ENCODE measurements around the gene DCTN4. TPM values are rescaled to one million over a fixed set of nuclear protein-coding genes. Genes with fewer than 3 reads are reported as not detected.
A peak's percentile ranks its signal among the peaks of the same experiment; 100 is the strongest.

Gene DCTN4
- total RNA-seq, 1 experiment from 2014 or later: 66.8 TPM

DNA sequence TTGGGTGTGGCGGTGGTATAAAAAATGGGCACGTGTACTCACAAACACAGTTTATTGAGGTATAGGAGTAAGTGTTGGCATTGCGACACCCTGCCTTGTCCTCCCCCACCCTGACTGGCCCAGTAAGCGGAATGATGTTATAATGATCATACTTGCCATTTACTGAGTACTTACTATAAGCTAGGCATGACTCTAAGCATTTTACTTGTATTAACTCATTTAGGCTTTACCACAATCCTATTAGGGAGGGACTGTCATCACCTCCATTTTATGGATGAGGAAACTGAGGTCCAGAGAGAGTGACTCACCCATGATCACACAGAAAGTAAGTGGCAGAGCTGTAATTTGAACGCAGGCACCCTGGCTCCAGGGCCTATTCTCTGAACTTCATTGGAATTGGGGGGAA, 22.0 kb upstream of the DCTN4 start:
- TF ChIP-seq POLR2AphosphoS5 (IDR thresholded peaks at IDR 0.05; ENCODE audit: low read depth, low read length) (no peak), SIN3A (IDR thresholded peaks at IDR 0.05; ENCODE audit: borderline replicate concordance, insufficient read depth, low read depth, low read length) (no peak)
- ChIA-PET POLR2A (interaction anchor here (0.9 kb wide), 1 partner anchor 158 kb away, joined by 3 read pairs; no protein-coding TSS in a partner anchor), CTCF (interaction anchor here (0.9 kb wide), 1 partner anchor 20 kb away, joined by 5 read pairs; no protein-coding TSS in a partner anchor)
- peak overlapping the region; percentile 87 to 88 for H3K4me3 ChIP-seq (ENCODE audit: low read depth in 2 of 2, low read length in 2 of 2)
- peaks cover 60% of the 10 kb centered on the region for H3K4me1 ChIP-seq (ENCODE audit: control insufficient read depth, insufficient read depth, low read length)
- H3K27me3 ChIP-seq (ENCODE audit: control insufficient read depth, insufficient read depth, low read length): no peaks in the 10 kb centered on the region
- intact Hi-C loops (cut with micrococcal nuclease; ENCODE audit: unreplicated experiment): no loop called here
- H3K9me3 ChIP-seq (ENCODE audit: control insufficient read depth, insufficient read depth, low read depth, low read length): no peaks in the 10 kb centered on the region
- H3K27ac ChIP-seq (ENCODE audit: low read length): peak overlapping the region; percentile 86
- peaks cover 2% of the 10 kb centered on the region; the same call in 1 of the 2 replicates for H3K36me3 ChIP-seq (ENCODE audit: control insufficient read depth, insufficient read depth, low read length)
- ATAC-seq (no peak), DNase-seq (ENCODE audit: low read depth, low spot score) (no peak)
- BruUV-seq (replicated peaks): TSS peak; percentile 44
- in situ Hi-C loops (cut with HindIII; ENCODE audit: low pct_unique_long_range_greater_than_20kb, low sequenced_read_pairs): no loop called here

DNA sequence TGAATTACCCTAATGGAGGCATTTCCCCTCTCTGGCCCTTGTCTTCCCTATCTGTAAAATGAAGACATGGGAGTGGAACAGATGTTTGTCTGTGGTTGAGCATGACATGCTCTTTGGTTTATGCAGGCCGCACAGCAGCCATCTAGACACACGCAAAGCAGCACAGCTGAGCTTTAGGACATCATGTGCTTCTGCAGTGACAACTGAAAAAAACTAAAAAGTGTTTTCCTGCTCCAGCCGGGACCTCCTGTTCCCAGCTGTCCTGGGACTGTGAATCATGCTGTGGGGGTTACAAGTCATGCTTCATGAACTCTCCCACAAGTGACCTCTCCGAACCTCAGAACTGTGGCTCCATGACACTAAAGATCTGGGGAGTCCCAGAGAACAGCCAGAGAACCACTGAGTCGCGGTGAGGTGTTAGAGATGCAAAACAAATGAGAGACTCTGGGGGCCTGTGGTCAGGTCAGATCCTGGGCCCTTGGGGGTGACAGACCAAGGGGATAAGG, 21.4 kb upstream of the DCTN4 start:
- H3K9me3 ChIP-seq (ENCODE audit: control insufficient read depth, insufficient read depth, low read depth, low read length): no peaks in the 10 kb centered on the region
- TF ChIP-seq SIN3A (IDR thresholded peaks at IDR 0.05; ENCODE audit: borderline replicate concordance, insufficient read depth, low read depth, low read length) (no peak), POLR2AphosphoS5 (IDR thresholded peaks at IDR 0.05; ENCODE audit: low read depth, low read length) (no peak), TCF7L2 (IDR thresholded peaks at IDR 0.05; ENCODE audit: low read depth, low read length) (no peak)
- TF ChIP-seq, protein P1, sequence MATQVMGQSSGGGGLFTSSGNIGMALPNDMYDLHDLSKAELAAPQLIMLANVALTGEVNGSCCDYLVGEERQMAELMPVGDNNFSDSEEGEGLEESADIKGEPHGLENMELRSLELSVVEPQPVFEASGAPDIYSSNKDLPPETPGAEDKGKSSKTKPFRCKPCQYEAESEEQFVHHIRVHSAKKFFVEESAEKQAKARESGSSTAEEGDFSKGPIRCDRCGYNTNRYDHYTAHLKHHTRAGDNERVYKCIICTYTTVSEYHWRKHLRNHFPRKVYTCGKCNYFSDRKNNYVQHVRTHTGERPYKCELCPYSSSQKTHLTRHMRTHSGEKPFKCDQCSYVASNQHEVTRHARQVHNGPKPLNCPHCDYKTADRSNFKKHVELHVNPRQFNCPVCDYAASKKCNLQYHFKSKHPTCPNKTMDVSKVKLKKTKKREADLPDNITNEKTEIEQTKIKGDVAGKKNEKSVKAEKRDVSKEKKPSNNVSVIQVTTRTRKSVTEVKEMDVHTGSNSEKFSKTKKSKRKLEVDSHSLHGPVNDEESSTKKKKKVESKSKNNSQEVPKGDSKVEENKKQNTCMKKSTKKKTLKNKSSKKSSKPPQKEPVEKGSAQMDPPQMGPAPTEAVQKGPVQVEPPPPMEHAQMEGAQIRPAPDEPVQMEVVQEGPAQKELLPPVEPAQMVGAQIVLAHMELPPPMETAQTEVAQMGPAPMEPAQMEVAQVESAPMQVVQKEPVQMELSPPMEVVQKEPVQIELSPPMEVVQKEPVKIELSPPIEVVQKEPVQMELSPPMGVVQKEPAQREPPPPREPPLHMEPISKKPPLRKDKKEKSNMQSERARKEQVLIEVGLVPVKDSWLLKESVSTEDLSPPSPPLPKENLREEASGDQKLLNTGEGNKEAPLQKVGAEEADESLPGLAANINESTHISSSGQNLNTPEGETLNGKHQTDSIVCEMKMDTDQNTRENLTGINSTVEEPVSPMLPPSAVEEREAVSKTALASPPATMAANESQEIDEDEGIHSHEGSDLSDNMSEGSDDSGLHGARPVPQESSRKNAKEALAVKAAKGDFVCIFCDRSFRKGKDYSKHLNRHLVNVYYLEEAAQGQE (IDR thresholded peaks at IDR 0.05; ENCODE audit: insufficient read depth in 1 of 2, low read depth in 2 of 2, low read length in 1 of 2): no peak
- TF ChIP-seq, protein P2, sequence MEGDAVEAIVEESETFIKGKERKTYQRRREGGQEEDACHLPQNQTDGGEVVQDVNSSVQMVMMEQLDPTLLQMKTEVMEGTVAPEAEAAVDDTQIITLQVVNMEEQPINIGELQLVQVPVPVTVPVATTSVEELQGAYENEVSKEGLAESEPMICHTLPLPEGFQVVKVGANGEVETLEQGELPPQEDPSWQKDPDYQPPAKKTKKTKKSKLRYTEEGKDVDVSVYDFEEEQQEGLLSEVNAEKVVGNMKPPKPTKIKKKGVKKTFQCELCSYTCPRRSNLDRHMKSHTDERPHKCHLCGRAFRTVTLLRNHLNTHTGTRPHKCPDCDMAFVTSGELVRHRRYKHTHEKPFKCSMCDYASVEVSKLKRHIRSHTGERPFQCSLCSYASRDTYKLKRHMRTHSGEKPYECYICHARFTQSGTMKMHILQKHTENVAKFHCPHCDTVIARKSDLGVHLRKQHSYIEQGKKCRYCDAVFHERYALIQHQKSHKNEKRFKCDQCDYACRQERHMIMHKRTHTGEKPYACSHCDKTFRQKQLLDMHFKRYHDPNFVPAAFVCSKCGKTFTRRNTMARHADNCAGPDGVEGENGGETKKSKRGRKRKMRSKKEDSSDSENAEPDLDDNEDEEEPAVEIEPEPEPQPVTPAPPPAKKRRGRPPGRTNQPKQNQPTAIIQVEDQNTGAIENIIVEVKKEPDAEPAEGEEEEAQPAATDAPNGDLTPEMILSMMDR (IDR thresholded peaks at IDR 0.05): no peak
- peaks cover 60% of the 10 kb centered on the region for H3K4me1 ChIP-seq (ENCODE audit: control insufficient read depth, insufficient read depth, low read length)
- intact Hi-C loops (cut with micrococcal nuclease; ENCODE audit: unreplicated experiment): no loop called here
- H3K27ac ChIP-seq (ENCODE audit: low read length): peak overlapping the region; percentile 86
- H3K27me3 ChIP-seq (ENCODE audit: control insufficient read depth, insufficient read depth, low read length): no peaks in the 10 kb centered on the region
- in situ Hi-C loops (cut with HindIII; ENCODE audit: low pct_unique_long_range_greater_than_20kb, low sequenced_read_pairs): no loop called here
- H3K4me3 ChIP-seq (ENCODE audit: low read depth in 2 of 2, low read length in 2 of 2): peak overlapping the region; percentile 87 to 88
- ChIA-PET CTCF (interaction anchor here (0.6 to 0.9 kb wide), 2 partner anchors 19 to 385 kb away, joined by 4 to 5 read pairs; no protein-coding TSS in a partner anchor), POLR2A (interaction anchor here (0.7 kb wide), 1 partner anchor 17 kb away, joined by 3 read pairs; no protein-coding TSS in a partner anchor)
- no peak for ATAC-seq
- DNase-seq (ENCODE audit: low read depth, low spot score): no peak
- H3K36me3 ChIP-seq (ENCODE audit: control insufficient read depth, insufficient read depth, low read length): peaks cover 2% of the 10 kb centered on the region; the same call in 1 of the 2 replicates
- BruUV-seq (replicated peaks): no TSS peak

Measured in Panc1 (cell line).